ENCODE data around the gene C1orf216.
"Not testable (repeated sequence)": the region's sequence is repeated elsewhere in the genome, so short reads cannot be mapped to it uniquely, and the experiment has no call there.

The C1orf216 gene

GRCh38 chr1:35706846-35707600 lies 11.7 kb downstream of the C1orf216 start:
- peak; percentile 19 for DNase-seq (ENCODE audit: low read depth)

- DNase-seq (ENCODE audit: low read depth): no peak
Observed at GRCh38 chr1:35702508-35702907, 16.2 kb downstream of the C1orf216 start.

- DNase-seq (ENCODE audit: low read depth): not testable (repeated sequence)
Observed at GRCh38 chr1:35699152-35699551, 19.5 kb downstream of the C1orf216 start.

- no peak for DNase-seq (ENCODE audit: low read depth)
Observed at GRCh38 chr1:35692317-35692716, 26.4 kb downstream of the C1orf216 start.

- DNase-seq (ENCODE audit: low read depth): no peak
Observed at GRCh38 chr1:35691571-35692220, 27.0 kb downstream of the C1orf216 start.

- DNase-seq (ENCODE audit: low read depth): no peak
Observed at GRCh38 chr1:35691080-35691479, 27.6 kb downstream of the C1orf216 start.

GRCh38 chr1:35690103-35690502 lies 28.6 kb downstream of the C1orf216 start:
- DNase-seq (ENCODE audit: low read depth): not testable (repeated sequence)

GRCh38 chr1:35688161-35688560 lies 30.5 kb downstream of the C1orf216 start:
- DNase-seq (ENCODE audit: low read depth): no peak

- DNase-seq (ENCODE audit: low read depth): no peak
Observed at GRCh38 chr1:35683012-35683411, 35.7 kb downstream of the C1orf216 start.

GRCh38 chr1:35680271-35680670 lies 38.4 kb downstream of the C1orf216 start:
- DNase-seq (ENCODE audit: low read depth): no peak

GRCh38 chr1:35675773-35676172 lies 42.9 kb downstream of the C1orf216 start:
- no peak for DNase-seq (ENCODE audit: low read depth)

- DNase-seq (ENCODE audit: low read depth): no peak
Observed at GRCh38 chr1:35674111-35674510, 44.6 kb downstream of the C1orf216 start.

GRCh38 chr1:35672116-35672515 lies 46.6 kb downstream of the C1orf216 start:
- no peak for DNase-seq (ENCODE audit: low read depth)

GRCh38 chr1:35668506-35668905 lies 50.2 kb downstream of the C1orf216 start:
- DNase-seq (ENCODE audit: low read depth): no peak

GRCh38 chr1:35666916-35667315 lies 51.8 kb downstream of the C1orf216 start:
- DNase-seq (ENCODE audit: low read depth): no peak

GRCh38 chr1:35666216-35666615 lies 52.5 kb downstream of the C1orf216 start:
- no peak for DNase-seq (ENCODE audit: low read depth)
